K562 (cell line): ENCODE measurements around the gene KIAA0040. TPM values are rescaled to one million over a fixed set of nuclear protein-coding genes. Genes with fewer than 3 reads are reported as not detected.

Experiments used
- CHAMP1 ChIP-seq: fragments of 450-650 bp; IDR thresholded peaks from 2 replicates; pipeline ENCODE4 v1.6.1; 2016; ENCODE audit warnings: mild to moderate bottlenecking
- CTCF ChIP-seq, 3 experiments: IDR thresholded peaks in 2 of 3; conservative IDR thresholded peaks in 1 of 3; 2 replicates each; pipeline ENCODE4 v1.5.1; 2011 to 2012; ENCODE audit warnings: low read length in 3 of 3, mild to moderate bottlenecking in 3 of 3, control low read depth in 2 of 3, improper control_type of control experiment in 1 of 3, inconsistent platforms in 1 of 3, low read depth in 1 of 3, mixed read lengths in 1 of 3, moderate library complexity in 1 of 3; ENCODE audit not compliant: insufficient read depth in 2 of 3
- RBBP5 ChIP-seq: fragments of 200-600 bp; sonication (generic); IDR thresholded peaks from 2 replicates; pipeline ENCODE4 v1.6.1; 2012; ENCODE audit warnings: borderline replicate concordance, mild to moderate bottlenecking, low read length, control low read depth, inconsistent platforms; ENCODE audit not compliant: insufficient read depth, poor library complexity, severe bottlenecking
- RREB1 ChIP-seq: fragments of 250-450 bp; sonication (Bioruptor Pico); IDR thresholded peaks from 2 replicates; pipeline ENCODE4 v1.4.0; 2020
- SMARCE1 ChIP-seq: fragments of 450-650 bp; IDR thresholded peaks from 2 replicates; pipeline ENCODE4 v1.7.1; 2016; ENCODE audit warnings: mild to moderate bottlenecking
- U2AF2 ChIP-seq: fragments of 200-400 bp; formaldehyde crosslinking; optimal IDR thresholded peaks from 2 replicates; pipeline ENCODE3; 2017; ENCODE audit warnings: low read depth, mild to moderate bottlenecking, low read length
- ZFP91 ChIP-seq: sonication (generic); formaldehyde crosslinking; IDR thresholded peaks from 2 replicates; pipeline ENCODE4 v1.8.0; 2022; ENCODE audit warnings: mild to moderate bottlenecking, missing genetic modification reagents
- ZNF639 ChIP-seq, 2 experiments: fragments of 200-800 bp in 1 of 2; sonication (Bioruptor generic) in 1 of 2; sonication (generic) in 1 of 2; formaldehyde crosslinking in 1 of 2; IDR thresholded peaks in 1 of 2; conservative IDR thresholded peaks in 1 of 2; 2 replicates each; pipeline versions ENCODE4 v1.5.0 to v1.6.1; 2016 to 2020; ENCODE audit warnings: missing compliant biosample characterization in 1 of 2, missing genetic modification characterization in 1 of 2, missing genetic modification reagents in 1 of 2
- ZNF717 ChIP-seq: fragments of 250-450 bp; sonication (Bioruptor Pico); IDR thresholded peaks from 2 replicates; pipeline ENCODE4 v1.5.0; 2021
- polyA plus RNA-seq, 8 experiments: library from polyadenylated mRNA; depleted of rRNA in 4 of 8; stranded (reverse) in 5 of 8; unstranded in 3 of 8; fragments of >200 nt; fragmentation: Nextera tagmentation in 2 of 8; fragmentation: Illumina TruSeq in 1 of 8; extraction: Ambion mirVana in 2 of 8; extraction: Trizol in 1 of 8; gene quantifications; 2 replicates each; pipeline versions ENCODE4 v1.2.1 to v1.2.3, GENCODE V29; 2011 to 2014; ENCODE audit warnings: inconsistent platforms in 1 of 8, missing spikeins in 1 of 8
- total RNA-seq, 7 experiments: library from RNA; depleted of rRNA in 6 of 7; stranded (reverse); fragments of >200 nt in 6 of 7; fragmentation: Illumina TruSeq in 2 of 7; extraction: Trizol in 2 of 7; gene quantifications; 2 replicates each; pipeline versions ENCODE4 v1.2.1 to v1.2.3, GENCODE V29; 2011 to 2021; ENCODE audit warnings: low replicate concordance in 1 of 7

KIAA0040 gene
- total and polyA plus RNA-seq, 9 of the 15 experiments (the other 6 are each of a cell fraction or from before 2014, with no cell fraction given) = 3.4 to 13.6 (median 7.1) TPM

GRCh38 chr1:175192630-175193526, at the start of gene KIAA0040 (continued):
- TF ChIP-seq CHAMP1 (peak; percentile 24; the same call in 1 of the 2 replicates), RBBP5 (peak; percentile 30), ZNF639 (CRISPR knock-in tag; conservative IDR thresholded peaks at IDR 0.05 in 1 of 2, IDR thresholded peaks at IDR 0.05 in 1 of 2) (no peak), RREB1 (no peak), U2AF2 (no peak), ZNF717 (CRISPR knock-in tag) (no peak), CTCF (IDR thresholded peaks at IDR 0.05 in 2 of 3, conservative IDR thresholded peaks at IDR 0.05 in 1 of 3; ENCODE audit: insufficient read depth in 2 of 3, low read depth in 1 of 3, low read length in 3 of 3) (peak in 1 of 3 experiments; percentile 7; a peak in 1 of 6 replicates), ZFP91 (CRISPR knock-in tag) (no peak), SMARCE1 (no peak)
